ENCODE measurements around the gene GHDC.
"Not testable (repeated sequence)": the region's sequence is repeated elsewhere in the genome, so short reads cannot be mapped to it uniquely, and the experiment has no call there.

Gene GHDC

DNA sequence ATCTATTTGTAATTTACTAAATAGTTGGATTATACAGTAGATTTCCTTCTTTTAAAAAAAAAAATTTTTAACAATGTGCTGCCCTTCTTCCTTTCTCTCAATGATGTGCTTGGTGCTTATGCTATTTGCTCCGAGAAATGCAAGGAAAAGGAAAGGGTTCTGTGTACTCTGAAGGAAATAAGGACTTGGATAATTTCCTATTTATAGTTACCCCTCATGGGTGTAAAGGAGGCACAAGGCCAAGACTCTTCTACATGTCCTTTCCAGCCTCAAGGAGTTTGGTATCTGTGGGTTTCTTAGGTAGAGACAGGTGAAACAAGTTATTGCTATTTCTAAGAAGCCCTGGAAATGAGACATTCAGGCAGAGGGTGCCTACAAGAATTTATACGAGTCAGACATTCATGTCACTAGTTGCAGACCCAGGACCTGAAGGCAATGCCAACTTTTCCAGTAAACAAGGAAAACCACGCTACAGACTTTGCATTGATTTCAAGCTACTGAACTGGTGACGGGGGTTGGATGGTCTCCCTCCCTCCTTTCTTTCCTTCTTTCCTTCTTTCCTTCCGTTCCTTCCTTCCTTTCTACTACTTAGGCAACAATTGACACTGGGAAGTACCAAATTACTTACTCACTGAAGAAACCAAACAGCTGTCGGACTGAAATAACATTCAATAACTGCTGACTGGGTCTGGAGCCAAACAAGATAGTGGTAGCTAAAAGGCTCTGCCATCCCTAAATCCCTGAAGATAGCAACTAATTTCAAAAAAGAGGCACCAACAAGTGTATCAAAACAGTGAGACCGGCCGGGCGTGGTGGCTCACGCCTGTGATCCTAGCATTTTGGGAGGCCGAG is 33.8 kb upstream of the GHDC start:
- no peaks in the 10 kb centered on the region for H3K9me3 ChIP-seq (ENCODE audit: control insufficient read depth in 2 of 2, low read length in 2 of 2)
- peaks cover 8 to 14% of the 10 kb centered on the region in 2 donors for H3K36me3 ChIP-seq (ENCODE audit: control insufficient read depth in 2 of 2, insufficient read depth in 2 of 2, low read length in 2 of 2)
- H3K4me1 ChIP-seq (ENCODE audit: control insufficient read depth in 2 of 2, insufficient read depth in 2 of 2, low read length in 2 of 2) = no peaks in the 10 kb centered on the region
- no peak overlapping the region for H3K4me3 ChIP-seq (ENCODE audit: low read length in 2 of 2)
- H3K9ac ChIP-seq (ENCODE audit: low read depth in 1 of 2, low read length in 2 of 2) = no peak overlapping the region
- H3K27me3 ChIP-seq (ENCODE audit: control insufficient read depth in 2 of 2, insufficient read depth in 2 of 2, low read length in 2 of 2) = no peaks in the 10 kb centered on the region
- H3K27ac ChIP-seq (ENCODE audit: low read depth in 2 of 2, low read length in 2 of 2) = no peak overlapping the region

DNA sequence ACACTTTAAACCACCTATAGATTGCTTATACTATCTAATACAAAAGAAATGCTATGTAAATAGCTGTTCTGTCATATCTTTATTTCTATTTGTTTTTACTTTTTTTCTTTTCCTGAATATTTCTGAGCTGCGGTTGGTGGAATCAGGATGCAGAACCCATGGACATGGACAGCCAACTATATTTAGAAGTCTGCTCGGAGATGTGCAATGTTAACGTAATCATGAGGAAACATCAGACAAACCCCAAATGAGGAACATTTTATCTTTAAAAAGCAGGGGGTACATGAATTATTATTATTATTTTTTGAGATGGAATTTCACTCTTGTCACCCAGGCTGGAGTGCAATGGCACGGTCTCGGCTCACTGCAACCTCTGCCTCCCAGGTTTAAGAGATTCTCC is 31.4 kb upstream of the GHDC start:
- H3K4me3 ChIP-seq (ENCODE audit: low read length in 2 of 2) = no peak overlapping the region
- H3K9me3 ChIP-seq (ENCODE audit: control insufficient read depth in 2 of 2, low read length in 2 of 2) = no peaks in the 10 kb centered on the region
- H3K36me3 ChIP-seq (ENCODE audit: control insufficient read depth in 2 of 2, insufficient read depth in 2 of 2, low read length in 2 of 2) = peaks cover 18 to 21% of the 10 kb centered on the region in 2 donors
- no peaks in the 10 kb centered on the region for H3K27me3 ChIP-seq (ENCODE audit: control insufficient read depth in 2 of 2, insufficient read depth in 2 of 2, low read length in 2 of 2)
- no peak overlapping the region for H3K9ac ChIP-seq (ENCODE audit: low read depth in 1 of 2, low read length in 2 of 2)
- H3K27ac ChIP-seq (ENCODE audit: low read depth in 2 of 2, low read length in 2 of 2) = no peak overlapping the region
- no peaks in the 10 kb centered on the region for H3K4me1 ChIP-seq (ENCODE audit: control insufficient read depth in 2 of 2, insufficient read depth in 2 of 2, low read length in 2 of 2)

DNA sequence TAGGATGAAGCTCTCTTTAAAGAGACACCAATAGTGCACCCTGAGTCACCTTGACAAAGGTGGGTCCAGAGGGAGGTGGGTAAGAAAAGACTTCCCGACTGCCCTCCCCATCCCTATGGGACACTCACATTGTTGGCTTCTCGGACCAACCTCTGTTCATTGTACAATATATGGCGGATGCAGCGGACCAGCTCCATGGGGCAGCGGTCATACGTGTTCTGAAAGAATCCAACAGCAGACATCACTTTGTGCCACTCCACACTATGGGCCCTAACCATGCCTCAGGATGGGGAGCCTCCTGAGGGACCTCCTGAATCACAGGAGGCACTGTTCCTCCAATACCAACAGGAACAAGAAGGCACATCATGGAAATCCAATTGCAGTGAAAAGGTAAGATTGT is 30.4 kb upstream of the GHDC start:
- no peak overlapping the region for H3K4me3 ChIP-seq (ENCODE audit: low read length in 2 of 2)
- H3K4me1 ChIP-seq (ENCODE audit: control insufficient read depth in 2 of 2, insufficient read depth in 2 of 2, low read length in 2 of 2) = no peaks in the 10 kb centered on the region
- no peak overlapping the region for H3K9ac ChIP-seq (ENCODE audit: low read depth in 1 of 2, low read length in 2 of 2)
- peaks cover 18 to 21% of the 10 kb centered on the region in 2 donors for H3K36me3 ChIP-seq (ENCODE audit: control insufficient read depth in 2 of 2, insufficient read depth in 2 of 2, low read length in 2 of 2)
- no peaks in the 10 kb centered on the region for H3K27me3 ChIP-seq (ENCODE audit: control insufficient read depth in 2 of 2, insufficient read depth in 2 of 2, low read length in 2 of 2)
- H3K27ac ChIP-seq (ENCODE audit: low read depth in 2 of 2, low read length in 2 of 2) = no peak overlapping the region
- H3K9me3 ChIP-seq (ENCODE audit: control insufficient read depth in 2 of 2, low read length in 2 of 2) = no peaks in the 10 kb centered on the region

DNA sequence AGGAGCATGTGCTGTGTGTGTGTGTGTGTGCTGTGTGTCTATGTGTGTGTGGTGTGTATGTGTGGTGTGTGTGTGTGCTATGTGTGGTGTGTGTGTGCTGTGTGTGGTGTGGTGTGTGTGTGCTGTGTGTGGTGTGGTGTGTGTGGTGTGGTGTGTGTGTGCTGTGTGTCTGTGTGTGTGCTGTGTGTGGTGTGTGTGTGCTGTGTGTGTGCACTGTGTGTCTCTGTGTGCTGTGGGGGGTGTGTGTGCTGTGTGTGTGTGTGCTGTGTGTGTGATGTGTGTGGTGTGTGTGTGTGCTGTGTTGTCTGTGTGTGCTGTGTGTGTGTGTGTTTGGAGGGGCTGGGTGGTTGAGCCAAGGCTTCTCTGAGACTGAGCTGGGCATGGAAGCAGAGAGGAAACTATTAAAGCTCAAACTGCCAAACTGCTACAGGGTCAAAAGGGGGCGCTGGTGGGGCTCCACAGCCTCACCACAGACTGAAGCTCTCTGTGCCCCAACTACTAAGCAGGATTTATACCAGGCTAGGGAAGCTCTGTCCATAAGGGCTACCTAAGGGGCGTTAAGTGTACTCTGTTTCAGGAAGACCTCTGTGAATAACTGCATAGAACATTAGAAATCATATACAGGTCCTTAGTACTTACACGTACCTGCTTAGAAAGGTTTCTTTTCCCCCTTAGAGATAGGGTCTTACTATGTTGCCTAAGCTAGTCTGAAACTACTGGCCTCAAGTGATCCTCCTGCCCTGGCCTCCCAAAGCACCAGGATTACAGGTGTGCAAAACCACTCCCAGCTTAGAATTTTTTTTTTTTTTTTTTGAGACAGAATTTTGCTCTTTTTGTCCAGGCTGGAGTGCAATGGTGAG is 27.8 kb upstream of the GHDC start:
- Histone ChIP-seq H3K36me3 (ENCODE audit: control insufficient read depth in 2 of 2, insufficient read depth in 2 of 2, low read length in 2 of 2) (peaks cover 25 to 34% of the 10 kb centered on the region in 2 donors), H3K9me3 (ENCODE audit: control insufficient read depth in 2 of 2, low read length in 2 of 2) (no peaks in the 10 kb centered on the region), H3K4me3 (ENCODE audit: low read length in 2 of 2) (no peak overlapping the region), H3K4me1 (ENCODE audit: control insufficient read depth in 2 of 2, insufficient read depth in 2 of 2, low read length in 2 of 2) (no peaks in the 10 kb centered on the region), H3K27me3 (ENCODE audit: control insufficient read depth in 2 of 2, insufficient read depth in 2 of 2, low read length in 2 of 2) (no peaks in the 10 kb centered on the region), H3K9ac (ENCODE audit: low read depth in 1 of 2, low read length in 2 of 2) (no peak overlapping the region), H3K27ac (ENCODE audit: low read depth in 2 of 2, low read length in 2 of 2) (no peak overlapping the region)

DNA sequence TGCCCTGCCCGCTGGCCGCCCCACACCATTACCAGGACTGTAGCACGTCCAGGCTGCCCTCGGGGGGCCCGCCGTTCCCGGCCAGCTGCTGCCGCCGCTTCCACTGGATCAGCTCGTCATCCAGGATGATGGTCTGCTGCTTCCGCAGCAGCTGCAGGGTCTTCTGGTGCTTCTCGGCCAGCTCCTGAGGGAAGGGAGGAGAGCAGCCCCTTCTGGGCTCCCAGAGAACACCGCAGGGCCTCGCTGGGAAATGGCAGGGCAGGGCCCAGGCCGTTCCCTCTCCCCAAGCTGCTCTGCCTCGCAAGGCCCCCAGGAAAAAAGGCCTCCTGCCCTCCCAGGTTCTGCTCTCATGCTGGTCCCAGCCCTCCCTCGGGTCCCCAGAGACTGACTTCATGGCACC is 25.0 kb upstream of the GHDC start:
- not testable (repeated sequence) for H3K27ac ChIP-seq (ENCODE audit: low read depth in 2 of 2, low read length in 2 of 2); H3K27me3 ChIP-seq (ENCODE audit: control insufficient read depth in 2 of 2, insufficient read depth in 2 of 2, low read length in 2 of 2); H3K4me3 ChIP-seq (ENCODE audit: low read length in 2 of 2); H3K4me1 ChIP-seq (ENCODE audit: control insufficient read depth in 2 of 2, insufficient read depth in 2 of 2, low read length in 2 of 2); H3K9me3 ChIP-seq (ENCODE audit: control insufficient read depth in 2 of 2, low read length in 2 of 2); H3K9ac ChIP-seq (ENCODE audit: low read depth in 1 of 2, low read length in 2 of 2)
- H3K36me3 ChIP-seq (ENCODE audit: control insufficient read depth in 2 of 2, insufficient read depth in 2 of 2, low read length in 2 of 2) = peaks cover 35 to 52% of the 10 kb centered on the region in 2 donors

DNA sequence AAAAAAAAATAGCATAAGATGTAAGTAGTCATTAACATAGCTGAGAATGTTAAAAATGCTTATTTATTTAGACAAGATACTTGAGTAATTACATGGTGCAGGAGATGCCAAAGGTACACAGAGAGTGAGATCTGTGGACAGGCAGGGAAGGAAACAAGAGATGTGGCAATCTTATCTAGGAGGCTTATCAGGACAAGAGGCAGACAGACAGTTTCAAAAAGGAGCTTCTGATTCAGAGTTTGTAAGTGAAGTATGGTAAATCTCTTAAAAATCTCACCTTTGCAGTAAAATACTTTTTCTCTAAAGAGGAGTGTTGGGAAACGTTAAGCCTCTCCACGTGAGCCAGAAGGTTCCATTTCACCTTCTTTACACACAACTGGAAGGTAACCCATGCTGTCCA is 19.9 kb upstream of the GHDC start:
- Histone ChIP-seq H3K27ac (ENCODE audit: low read depth in 2 of 2, low read length in 2 of 2) (no peak overlapping the region), H3K4me1 (ENCODE audit: control insufficient read depth in 2 of 2, insufficient read depth in 2 of 2, low read length in 2 of 2) (no peaks in the 10 kb centered on the region), H3K9ac (ENCODE audit: low read depth in 1 of 2, low read length in 2 of 2) (no peak overlapping the region), H3K36me3 (ENCODE audit: control insufficient read depth in 2 of 2, insufficient read depth in 2 of 2, low read length in 2 of 2) (peaks cover 40 to 68% of the 10 kb centered on the region in 2 donors), H3K27me3 (ENCODE audit: control insufficient read depth in 2 of 2, insufficient read depth in 2 of 2, low read length in 2 of 2) (no peaks in the 10 kb centered on the region), H3K9me3 (ENCODE audit: control insufficient read depth in 2 of 2, low read length in 2 of 2) (no peaks in the 10 kb centered on the region), H3K4me3 (ENCODE audit: low read length in 2 of 2) (no peak overlapping the region)

DNA sequence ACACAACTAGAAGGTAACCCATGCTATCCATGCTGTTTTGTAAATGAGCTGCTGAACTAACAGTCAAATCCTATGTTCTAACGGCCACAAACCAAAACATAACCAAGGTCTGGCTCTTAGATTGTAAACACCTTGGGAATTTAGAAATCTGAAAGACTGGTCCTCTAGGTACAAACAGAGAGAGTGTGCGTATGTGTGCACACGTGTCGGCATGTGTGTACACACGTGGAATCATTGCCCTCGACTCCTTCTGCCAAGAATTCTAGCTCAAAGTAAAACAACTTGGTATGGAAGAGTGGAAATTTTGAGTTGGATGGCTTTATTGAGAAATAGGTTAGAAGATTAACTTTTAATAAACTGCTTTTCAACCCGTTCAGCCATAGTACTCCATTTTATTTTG is 18.1 kb upstream of the GHDC start:
- Histone ChIP-seq H3K9ac (ENCODE audit: low read depth in 1 of 2, low read length in 2 of 2) (no peak overlapping the region), H3K36me3 (ENCODE audit: control insufficient read depth in 2 of 2, insufficient read depth in 2 of 2, low read length in 2 of 2) (peaks cover 36 to 62% of the 10 kb centered on the region in 2 donors), H3K4me1 (ENCODE audit: control insufficient read depth in 2 of 2, insufficient read depth in 2 of 2, low read length in 2 of 2) (no peaks in the 10 kb centered on the region), H3K9me3 (ENCODE audit: control insufficient read depth in 2 of 2, low read length in 2 of 2) (no peaks in the 10 kb centered on the region), H3K27ac (ENCODE audit: low read depth in 2 of 2, low read length in 2 of 2) (peak overlapping the region in 1 of 2 donors; percentile 1), H3K4me3 (ENCODE audit: low read length in 2 of 2) (no peak overlapping the region), H3K27me3 (ENCODE audit: control insufficient read depth in 2 of 2, insufficient read depth in 2 of 2, low read length in 2 of 2) (no peaks in the 10 kb centered on the region)

DNA sequence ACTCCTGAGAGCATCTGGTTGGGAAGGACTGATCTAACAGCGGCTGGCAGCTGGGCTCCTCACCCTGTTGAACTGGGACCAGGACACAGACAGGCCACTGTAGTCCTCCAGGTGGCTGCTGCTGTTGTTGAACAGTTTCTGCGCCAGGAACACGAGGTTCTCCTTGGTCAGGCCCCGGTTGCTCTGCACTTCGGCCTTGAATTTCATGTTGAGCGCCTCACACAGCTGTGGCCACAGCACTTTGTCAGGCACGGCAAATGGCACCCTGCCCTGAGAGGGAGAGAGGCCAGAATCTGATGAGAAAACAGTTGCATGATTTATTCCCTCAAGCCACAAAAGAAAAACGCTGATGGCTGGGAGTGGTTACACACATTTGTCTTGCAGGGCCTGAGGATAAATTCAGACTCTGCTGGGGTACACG is 17.6 kb upstream of the GHDC start:
- not testable (repeated sequence) for H3K4me1 ChIP-seq (ENCODE audit: control insufficient read depth in 2 of 2, insufficient read depth in 2 of 2, low read length in 2 of 2); H3K4me3 ChIP-seq (ENCODE audit: low read length in 2 of 2); H3K27me3 ChIP-seq (ENCODE audit: control insufficient read depth in 2 of 2, insufficient read depth in 2 of 2, low read length in 2 of 2); H3K9me3 ChIP-seq (ENCODE audit: control insufficient read depth in 2 of 2, low read length in 2 of 2); H3K9ac ChIP-seq (ENCODE audit: low read depth in 1 of 2, low read length in 2 of 2)
- Histone ChIP-seq H3K36me3 (ENCODE audit: control insufficient read depth in 2 of 2, insufficient read depth in 2 of 2, low read length in 2 of 2) (peaks cover 36 to 60% of the 10 kb centered on the region in 2 donors), H3K27ac (ENCODE audit: low read depth in 2 of 2, low read length in 2 of 2) (peak overlapping the region in 1 of 2 donors; percentile 1)

DNA sequence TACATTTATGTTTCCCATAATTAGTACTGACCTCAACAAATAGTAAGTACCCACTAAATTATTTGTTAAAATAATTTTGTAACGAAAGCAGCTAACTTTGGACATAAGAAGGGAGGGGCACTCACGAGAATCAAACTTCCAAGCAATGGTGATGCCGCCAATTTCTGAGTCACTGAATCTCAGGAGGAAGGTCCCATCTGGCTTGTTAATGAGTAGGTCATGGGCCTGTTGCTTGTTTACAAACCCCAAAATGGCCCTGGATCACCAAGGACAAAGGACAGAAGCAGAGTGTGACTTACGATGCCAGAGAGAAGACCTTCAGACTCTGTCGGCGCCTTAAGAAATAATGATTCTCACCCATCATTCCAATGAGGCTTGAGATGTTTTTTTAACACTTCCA is 15.8 kb upstream of the GHDC start:
- Histone ChIP-seq H3K4me1 (ENCODE audit: control insufficient read depth in 2 of 2, insufficient read depth in 2 of 2, low read length in 2 of 2) (no peaks in the 10 kb centered on the region), H3K36me3 (ENCODE audit: control insufficient read depth in 2 of 2, insufficient read depth in 2 of 2, low read length in 2 of 2) (peaks cover 36 to 56% of the 10 kb centered on the region in 2 donors), H3K9ac (ENCODE audit: low read depth in 1 of 2, low read length in 2 of 2) (no peak overlapping the region), H3K4me3 (ENCODE audit: low read length in 2 of 2) (no peak overlapping the region), H3K9me3 (ENCODE audit: control insufficient read depth in 2 of 2, low read length in 2 of 2) (no peaks in the 10 kb centered on the region), H3K27me3 (ENCODE audit: control insufficient read depth in 2 of 2, insufficient read depth in 2 of 2, low read length in 2 of 2) (no peaks in the 10 kb centered on the region), H3K27ac (ENCODE audit: low read depth in 2 of 2, low read length in 2 of 2) (no peak overlapping the region)

DNA sequence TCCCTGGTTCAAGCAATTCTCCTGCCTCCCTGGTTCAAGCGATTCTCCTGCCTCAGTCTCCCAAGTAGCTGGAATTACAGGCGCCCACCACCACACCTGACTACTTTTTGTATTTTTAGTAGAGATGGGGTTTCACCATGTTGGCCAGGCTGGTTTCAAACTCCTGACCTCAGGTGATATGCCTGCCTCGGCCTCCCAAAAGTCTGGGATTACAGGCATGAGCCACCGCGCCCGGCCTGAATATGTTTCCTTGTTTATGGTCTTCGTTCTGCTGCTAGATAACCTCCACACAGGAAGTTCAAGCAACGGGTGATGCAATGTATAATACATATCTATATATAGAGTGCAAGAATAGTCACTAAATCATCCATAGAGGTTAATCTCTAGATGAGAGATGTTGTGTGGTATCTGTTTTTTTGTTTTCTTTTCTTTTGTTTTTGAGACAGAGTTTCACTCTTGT is 11.9 kb upstream of the GHDC start:
- H3K4me1 ChIP-seq (ENCODE audit: control insufficient read depth in 2 of 2, insufficient read depth in 2 of 2, low read length in 2 of 2); H3K9me3 ChIP-seq (ENCODE audit: control insufficient read depth in 2 of 2, low read length in 2 of 2); H3K4me3 ChIP-seq (ENCODE audit: low read length in 2 of 2); H3K27me3 ChIP-seq (ENCODE audit: control insufficient read depth in 2 of 2, insufficient read depth in 2 of 2, low read length in 2 of 2); H3K9ac ChIP-seq (ENCODE audit: low read depth in 1 of 2, low read length in 2 of 2); H3K27ac ChIP-seq (ENCODE audit: low read depth in 2 of 2, low read length in 2 of 2): not testable (repeated sequence)
- peaks cover 37 to 47% of the 10 kb centered on the region in 2 donors for H3K36me3 ChIP-seq (ENCODE audit: control insufficient read depth in 2 of 2, insufficient read depth in 2 of 2, low read length in 2 of 2)
